A673 (cell line): ENCODE results near the gene PRM3. TPM values are rescaled to one million over a fixed set of nuclear protein-coding genes. Genes with fewer than 3 reads are reported as not detected.

Experiments
- BruUV-seq: library from RNA; stranded (reverse); fragments of 400-500 nt; replicated peaks from 2 replicates; lab custom pipeline; 2021; lab: Mats Ljungman, UMichigan
- CTCF ChIA-PET: fragments of 300-600 bp; sonication (Branson Sonifier 250); formaldehyde crosslinking; loops from one replicate; lab custom pipeline; 2022; ENCODE audit warnings: antibody characterized with exemption; lab: Charles Lee
- POLR2A ChIA-PET: fragments of 300-600 bp; sonication (Branson Sonifier 250); formaldehyde crosslinking; loops from one replicate; lab custom pipeline; 2022; ENCODE audit warnings: antibody characterized with exemption; ENCODE audit not compliant: low non-redundant PET; lab: Charles Lee
- DNase-seq: peaks from one replicate; pipeline ENCODE4 v3.0.0-alpha.2; 2015; ENCODE audit warnings: low spot score
- H3K27ac ChIP-seq: fragments of 200-600 bp; sonication (generic); 2 replicates; pipeline ENCODE4 v1.5.1; 2016; ENCODE audit warnings: mixed run types, low read depth, mild to moderate bottlenecking, mixed read lengths, antibody characterized with exemption, low read length; ENCODE audit not compliant: poor library complexity, severe bottlenecking
- H3K27me3 ChIP-seq: fragments of 200-600 bp; sonication (generic); replicated peaks from 2 replicates; pipeline ENCODE4 v1.6.1; 2017; ENCODE audit warnings: mixed run types, low read depth, mild to moderate bottlenecking, mixed read lengths, antibody characterized with exemption, low read length; ENCODE audit not compliant: insufficient read depth, poor library complexity
- H3K36me3 ChIP-seq: fragments of 200-600 bp; sonication (generic); 2 replicates; pipeline ENCODE4 v1.6.1; 2016; ENCODE audit warnings: mixed run types, mild to moderate bottlenecking, mixed read lengths, antibody characterized with exemption, low read length; ENCODE audit not compliant: insufficient read depth, poor library complexity, severe bottlenecking
- H3K4me1 ChIP-seq: fragments of 200-600 bp; sonication (generic); 2 replicates; pipeline ENCODE4 v1.6.1; 2017; ENCODE audit warnings: mixed run types, mild to moderate bottlenecking, mixed read lengths, antibody characterized with exemption, low read length; ENCODE audit not compliant: insufficient read depth, poor library complexity, severe bottlenecking
- H3K4me3 ChIP-seq: fragments of 200-600 bp; sonication (generic); 2 replicates; pipeline ENCODE4 v1.5.1; 2016; ENCODE audit warnings: low read depth, mixed run types, mild to moderate bottlenecking, mixed read lengths, low read length; ENCODE audit not compliant: poor library complexity, severe bottlenecking
- H3K9me3 ChIP-seq: fragments of 200-600 bp; sonication (generic); 2 replicates; pipeline ENCODE4 v1.6.1; 2016; ENCODE audit warnings: mixed run types, low read depth, mild to moderate bottlenecking, mixed read lengths, antibody characterized with exemption, low read length; ENCODE audit not compliant: poor library complexity, severe bottlenecking
- CTCF ChIP-seq: fragments of 300-800, 200-600 bp; sonication (generic); conservative IDR thresholded peaks from 2 replicates; pipeline ENCODE4 v1.5.1; 2017; ENCODE audit warnings: low read depth, mild to moderate bottlenecking, antibody characterized with exemption, low read length, moderate library complexity, mixed read lengths
- EZH2 ChIP-seq: fragments of 200-600 bp; sonication (generic); IDR thresholded peaks from 2 replicates; pipeline ENCODE4 v1.6.1; 2017; ENCODE audit warnings: borderline replicate concordance, low read depth, mild to moderate bottlenecking, mixed read lengths, antibody characterized with exemption, low read length; ENCODE audit not compliant: poor library complexity, severe bottlenecking
- intact Hi-C: fragments of 100-400 bp; cut with micrococcal nuclease; formaldehyde crosslinking; loops from one replicate; pipeline ENCODE4 v1.10.0; 2022; ENCODE audit not compliant: unreplicated experiment
- total RNA-seq: library from RNA; stranded (reverse); gene quantifications from 2 replicates; pipeline ENCODE4 v1.2.3, GENCODE V29; 2021

PRM3 gene
- total RNA-seq, 1 experiment from 2014 or later: not detected

DNA sequence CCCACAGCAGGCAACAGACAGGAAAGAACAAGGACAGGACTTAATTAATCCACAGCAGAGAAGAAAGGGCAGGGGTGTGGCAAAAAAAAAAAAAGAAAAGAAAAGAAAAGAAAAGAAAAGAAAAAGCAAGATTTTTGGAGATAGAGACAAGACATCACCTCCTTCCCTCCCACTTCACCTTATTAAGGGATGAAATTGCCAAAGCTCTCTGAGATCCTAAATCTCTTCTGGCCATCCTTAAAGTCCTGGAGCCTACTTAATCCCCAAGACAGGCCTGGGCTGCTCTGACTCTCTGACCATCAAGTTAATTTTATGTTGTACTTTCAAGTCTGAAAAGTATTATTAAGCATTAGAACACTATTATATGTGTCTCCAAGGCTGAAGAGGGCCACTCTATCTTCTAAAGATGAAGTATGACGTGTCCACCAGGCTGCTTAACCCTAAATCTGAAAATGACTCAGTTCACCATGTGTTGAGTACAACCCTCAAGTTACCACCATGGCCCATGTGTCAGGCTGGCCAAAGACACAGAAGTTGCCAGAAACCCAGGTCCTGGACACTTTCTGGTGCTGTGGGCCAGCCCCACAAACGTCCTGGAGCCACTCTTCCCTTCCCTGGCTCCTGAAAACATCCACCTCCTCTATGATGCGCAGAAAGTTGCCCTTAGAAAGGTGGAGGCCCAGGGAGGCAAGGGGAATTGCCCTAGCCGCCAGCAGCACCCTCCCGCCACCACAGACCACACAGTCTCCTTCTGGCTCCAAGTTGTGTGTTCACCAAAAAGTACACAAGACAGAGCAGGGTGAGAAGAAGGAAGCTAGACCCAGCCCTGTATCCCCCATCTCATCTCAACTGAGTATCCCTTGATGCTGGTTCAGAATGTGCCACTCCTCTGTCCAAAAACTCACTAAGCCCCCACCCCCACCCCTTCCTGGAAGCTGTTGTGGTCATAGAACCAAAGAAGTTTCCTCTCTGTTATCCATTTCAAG, 20.1 kb downstream of the PRM3 start:
- H3K9me3 ChIP-seq: no peaks in the 10 kb centered on the region
- no peak overlapping the region for H3K27ac ChIP-seq
- peaks cover 16% of the 10 kb centered on the region for H3K27me3 ChIP-seq
- POLR2A ChIA-PET: no interaction called here
- DNase-seq: no peak
- H3K36me3 ChIP-seq: no peaks in the 10 kb centered on the region
- TF ChIP-seq EZH2 (no peak), CTCF (no peak)
- CTCF ChIA-PET: interaction anchor here (0.6 kb wide), 1 partner anchor 293 kb away, joined by 5 read pairs; no protein-coding TSS in a partner anchor
- H3K4me3 ChIP-seq: no peak overlapping the region
- intact Hi-C loops: no loop called here
- peaks cover 14% of the 10 kb centered on the region for H3K4me1 ChIP-seq
- BruUV-seq: no TSS peak

- Histone ChIP-seq H3K9me3 (no peaks in the 10 kb centered on the region), H3K36me3 (no peaks in the 10 kb centered on the region), H3K4me1 (peaks cover 14% of the 10 kb centered on the region), H3K4me3 (no peak overlapping the region), H3K27ac (no peak overlapping the region), H3K27me3 (peaks cover 16% of the 10 kb centered on the region)
- intact Hi-C loops: no loop called here
- ChIA-PET CTCF (interaction anchor here (0.6 kb wide), 1 partner anchor 293 kb away, joined by 5 read pairs; no protein-coding TSS in a partner anchor), POLR2A (no interaction called here)
- no peak for DNase-seq
- BruUV-seq: no TSS peak
- no peak for TF ChIP-seq EZH2
- TF ChIP-seq CTCF: no peak
Observed at GRCh38 chr16:11252482-11252931, 20.9 kb downstream of the PRM3 start.

DNA sequence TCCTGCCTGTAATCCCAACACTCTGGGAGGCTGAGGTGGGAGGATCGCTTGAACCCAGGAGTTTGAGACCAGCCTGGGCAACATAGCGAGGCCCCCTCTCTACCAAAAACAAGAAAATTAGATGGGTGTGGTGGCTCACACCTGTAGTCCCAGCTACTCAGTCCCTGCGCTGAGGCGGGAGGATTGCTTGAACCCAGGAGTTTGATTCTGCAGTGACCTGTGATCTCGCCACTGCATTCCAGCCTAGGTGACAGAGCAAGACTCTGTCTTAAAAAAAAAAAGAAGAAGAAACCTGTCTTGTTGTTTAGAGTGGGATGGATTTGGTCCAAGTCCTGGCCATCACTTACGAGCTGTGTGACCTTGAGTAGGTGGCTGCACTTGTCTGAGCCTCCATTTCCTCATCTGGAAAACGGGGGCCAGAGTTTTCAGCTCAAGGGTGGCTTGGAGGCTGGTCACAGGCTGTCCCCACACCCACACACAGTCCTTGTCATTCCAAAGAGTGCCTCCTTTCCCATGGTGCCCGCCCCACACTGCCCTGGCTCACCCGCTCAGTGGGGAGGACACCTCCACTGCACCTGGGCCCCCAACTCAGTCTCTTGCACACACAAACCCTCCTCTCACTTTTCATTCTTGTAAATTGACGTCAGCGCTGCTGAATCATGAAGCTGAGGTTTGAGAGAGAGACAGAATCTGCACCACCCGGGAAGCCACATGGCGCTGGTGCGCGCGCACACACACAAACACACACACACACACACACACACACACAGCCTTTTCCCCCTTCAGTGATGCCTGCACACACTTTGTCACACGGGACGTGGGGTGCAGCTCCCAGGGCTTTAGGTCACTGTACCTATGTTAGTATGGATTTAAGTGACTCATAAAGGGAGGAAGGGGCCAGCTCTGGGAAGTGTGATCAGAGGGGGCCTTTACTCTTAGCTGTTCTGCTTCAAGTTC, 21.6 kb downstream of the PRM3 start:
- TF ChIP-seq CTCF: no peak
- no peak for DNase-seq
- ChIA-PET CTCF (interaction anchor here (0.5 kb wide), 1 partner anchor 126 kb away, joined by 3 read pairs; no protein-coding TSS in a partner anchor), POLR2A (no interaction called here)
- no peaks in the 10 kb centered on the region for H3K36me3 ChIP-seq
- peaks cover 10% of the 10 kb centered on the region for H3K4me1 ChIP-seq
- no peak overlapping the region for H3K27ac ChIP-seq
- intact Hi-C loops: no loop called here
- no TSS peak for BruUV-seq
- no peak overlapping the region for H3K4me3 ChIP-seq
- peaks cover 16% of the 10 kb centered on the region for H3K27me3 ChIP-seq
- H3K9me3 ChIP-seq: no peaks in the 10 kb centered on the region
